SK-N-SH (cell line): ENCODE data around the gene SRGAP1.

Source experiments
- FOSL2 ChIP-seq: IDR thresholded peaks from 2 replicates; pipeline ENCODE4 v1.4.0; 2012; ENCODE audit warnings: low read depth, mild to moderate bottlenecking, moderate library complexity, borderline replicate concordance
- POLR2AphosphoS5 ChIP-seq: IDR thresholded peaks from 2 replicates; pipeline ENCODE4 v1.6.1; 2012; ENCODE audit warnings: low read depth, low read length
- RFX5 ChIP-seq: IDR thresholded peaks from 2 replicates; pipeline ENCODE4 v1.6.1; 2012; ENCODE audit warnings: mild to moderate bottlenecking, improper control_type of control experiment, low read length
- TF ChIP-seq, protein P1 (sequence below): fragments of 200-600 bp; sonication (generic); IDR thresholded peaks from 2 replicates; pipeline ENCODE4 v1.6.1; 2017; ENCODE audit warnings: antibody characterized with exemption, mild to moderate bottlenecking, moderate library complexity

DNA sequence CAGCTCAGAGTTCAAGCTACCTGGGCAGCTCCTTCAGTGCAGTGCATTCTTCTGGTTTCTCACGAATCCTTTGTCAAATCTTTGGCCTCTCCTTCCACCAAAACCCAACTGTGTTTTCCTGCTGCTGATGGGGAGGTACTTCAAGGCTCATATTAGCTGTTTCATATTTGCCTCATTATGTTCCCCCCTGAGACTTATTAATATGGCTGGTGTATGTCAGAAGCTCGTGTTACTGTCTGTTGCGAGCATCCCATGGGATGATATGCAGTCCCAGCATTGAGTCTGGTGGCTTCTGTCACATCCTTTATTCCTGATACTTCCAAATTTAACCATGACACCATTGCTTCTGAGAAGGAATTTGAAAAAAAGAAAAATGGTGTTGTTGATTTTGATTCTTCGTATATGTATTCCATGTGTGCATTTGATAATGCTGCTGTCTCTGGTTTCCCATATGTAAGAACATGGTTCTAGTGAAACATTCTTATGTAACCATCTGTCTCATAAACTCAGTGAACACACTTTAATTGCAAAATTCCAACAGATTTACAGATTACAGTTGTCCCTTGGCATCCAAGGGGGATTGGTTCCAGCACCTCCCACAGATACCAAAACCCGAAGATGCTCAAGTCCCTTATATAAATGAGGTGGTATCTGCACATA, 228.5 kb downstream of the SRGAP1 start:
- TF ChIP-seq, protein P1, sequence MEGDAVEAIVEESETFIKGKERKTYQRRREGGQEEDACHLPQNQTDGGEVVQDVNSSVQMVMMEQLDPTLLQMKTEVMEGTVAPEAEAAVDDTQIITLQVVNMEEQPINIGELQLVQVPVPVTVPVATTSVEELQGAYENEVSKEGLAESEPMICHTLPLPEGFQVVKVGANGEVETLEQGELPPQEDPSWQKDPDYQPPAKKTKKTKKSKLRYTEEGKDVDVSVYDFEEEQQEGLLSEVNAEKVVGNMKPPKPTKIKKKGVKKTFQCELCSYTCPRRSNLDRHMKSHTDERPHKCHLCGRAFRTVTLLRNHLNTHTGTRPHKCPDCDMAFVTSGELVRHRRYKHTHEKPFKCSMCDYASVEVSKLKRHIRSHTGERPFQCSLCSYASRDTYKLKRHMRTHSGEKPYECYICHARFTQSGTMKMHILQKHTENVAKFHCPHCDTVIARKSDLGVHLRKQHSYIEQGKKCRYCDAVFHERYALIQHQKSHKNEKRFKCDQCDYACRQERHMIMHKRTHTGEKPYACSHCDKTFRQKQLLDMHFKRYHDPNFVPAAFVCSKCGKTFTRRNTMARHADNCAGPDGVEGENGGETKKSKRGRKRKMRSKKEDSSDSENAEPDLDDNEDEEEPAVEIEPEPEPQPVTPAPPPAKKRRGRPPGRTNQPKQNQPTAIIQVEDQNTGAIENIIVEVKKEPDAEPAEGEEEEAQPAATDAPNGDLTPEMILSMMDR = no peak
- TF ChIP-seq POLR2AphosphoS5 (no peak), FOSL2 (no peak), RFX5 (no peak)
